Measurements from ENCODE around the gene EIF2B2.

DNA sequence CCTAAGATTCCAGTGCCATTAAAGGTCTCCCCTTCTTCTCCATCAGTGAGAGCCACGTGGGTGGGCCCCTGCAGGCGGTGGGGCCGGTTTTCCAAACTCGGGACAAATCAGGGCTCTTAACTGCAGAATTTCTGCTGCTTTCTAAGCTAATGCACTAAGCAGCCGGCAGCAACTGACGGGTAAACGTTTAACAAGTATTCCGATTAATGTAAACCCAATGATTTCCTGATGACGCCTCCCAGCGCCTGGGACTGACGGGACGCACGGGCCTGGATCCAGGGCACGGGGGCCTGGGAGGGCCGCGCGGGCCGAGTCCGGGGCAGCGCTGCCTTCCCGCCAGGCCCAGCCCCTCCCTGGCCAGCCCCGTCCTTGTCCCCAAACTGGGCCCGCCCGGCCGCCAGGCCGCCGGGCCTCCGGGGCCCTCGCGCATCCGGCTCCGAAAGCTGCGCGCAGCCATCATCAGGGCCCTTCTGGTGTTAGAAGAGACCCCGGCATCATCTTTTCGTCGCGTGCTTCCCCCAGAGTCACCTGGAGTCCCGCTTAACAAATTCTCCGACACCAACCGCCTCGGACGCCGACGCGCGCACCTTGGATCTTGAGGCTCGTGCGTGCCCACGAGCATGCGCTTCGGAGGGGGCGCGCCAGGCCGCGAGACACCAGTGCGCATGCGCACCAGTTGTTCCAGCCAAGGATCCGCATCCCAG, 48.3 kb downstream of the EIF2B2 start, which contains the start of gene MLH3:
- TF ChIP-seq, protein P1, sequence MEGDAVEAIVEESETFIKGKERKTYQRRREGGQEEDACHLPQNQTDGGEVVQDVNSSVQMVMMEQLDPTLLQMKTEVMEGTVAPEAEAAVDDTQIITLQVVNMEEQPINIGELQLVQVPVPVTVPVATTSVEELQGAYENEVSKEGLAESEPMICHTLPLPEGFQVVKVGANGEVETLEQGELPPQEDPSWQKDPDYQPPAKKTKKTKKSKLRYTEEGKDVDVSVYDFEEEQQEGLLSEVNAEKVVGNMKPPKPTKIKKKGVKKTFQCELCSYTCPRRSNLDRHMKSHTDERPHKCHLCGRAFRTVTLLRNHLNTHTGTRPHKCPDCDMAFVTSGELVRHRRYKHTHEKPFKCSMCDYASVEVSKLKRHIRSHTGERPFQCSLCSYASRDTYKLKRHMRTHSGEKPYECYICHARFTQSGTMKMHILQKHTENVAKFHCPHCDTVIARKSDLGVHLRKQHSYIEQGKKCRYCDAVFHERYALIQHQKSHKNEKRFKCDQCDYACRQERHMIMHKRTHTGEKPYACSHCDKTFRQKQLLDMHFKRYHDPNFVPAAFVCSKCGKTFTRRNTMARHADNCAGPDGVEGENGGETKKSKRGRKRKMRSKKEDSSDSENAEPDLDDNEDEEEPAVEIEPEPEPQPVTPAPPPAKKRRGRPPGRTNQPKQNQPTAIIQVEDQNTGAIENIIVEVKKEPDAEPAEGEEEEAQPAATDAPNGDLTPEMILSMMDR (conservative IDR thresholded peaks at IDR 0.05; ENCODE audit: low read depth, low read length), result no peak
- no peak for TF ChIP-seq EZH2 (IDR thresholded peaks at IDR 0.05; ENCODE audit: low read length, unreplicated experiment)
